Measurements from ENCODE around the gene CSMD2.
A peak's percentile ranks its signal among the peaks of the same experiment; 100 is the strongest.

Gene CSMD2

DNA sequence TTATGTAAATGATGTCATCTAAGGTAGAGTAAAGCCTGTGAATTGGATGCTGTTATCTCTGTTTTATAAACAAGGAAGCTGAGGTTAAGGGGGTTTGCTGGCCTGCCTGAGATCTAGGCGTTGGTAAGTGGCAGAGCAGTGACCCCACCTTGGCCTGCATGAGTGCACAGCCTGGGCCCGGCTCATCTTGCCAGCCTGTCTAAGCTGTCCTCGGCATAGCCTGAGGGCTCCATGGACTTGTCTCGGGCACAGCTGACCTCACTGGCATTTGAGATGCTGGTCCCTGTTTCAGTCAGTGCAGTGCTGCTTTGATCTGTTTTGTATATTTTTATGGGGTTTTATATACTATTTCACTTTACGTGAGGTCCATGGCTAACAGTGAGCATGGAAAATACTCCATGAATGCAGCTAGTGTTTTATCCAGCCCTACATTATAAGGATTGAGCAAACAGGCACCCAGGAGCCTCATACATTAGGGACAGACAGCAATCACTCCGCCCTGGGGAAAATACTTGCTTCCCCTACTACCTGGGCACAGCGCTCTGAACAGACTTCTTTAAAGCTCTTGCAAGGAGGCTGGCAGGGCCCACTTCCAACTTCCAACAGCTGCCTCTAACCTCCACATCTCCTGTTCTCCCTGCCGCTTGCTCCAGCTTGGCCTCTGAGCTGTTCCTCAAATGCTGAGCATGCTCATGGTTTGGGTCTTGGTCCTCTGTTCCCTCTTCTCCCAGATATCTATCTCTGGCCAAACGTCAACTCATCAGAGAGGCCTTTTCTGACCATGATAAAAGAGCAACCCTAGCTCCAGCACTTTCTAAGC, 451.8 kb downstream of the CSMD2 start:
- peak; percentile 22 for DNase-seq (ENCODE audit: low spot score)

DNA sequence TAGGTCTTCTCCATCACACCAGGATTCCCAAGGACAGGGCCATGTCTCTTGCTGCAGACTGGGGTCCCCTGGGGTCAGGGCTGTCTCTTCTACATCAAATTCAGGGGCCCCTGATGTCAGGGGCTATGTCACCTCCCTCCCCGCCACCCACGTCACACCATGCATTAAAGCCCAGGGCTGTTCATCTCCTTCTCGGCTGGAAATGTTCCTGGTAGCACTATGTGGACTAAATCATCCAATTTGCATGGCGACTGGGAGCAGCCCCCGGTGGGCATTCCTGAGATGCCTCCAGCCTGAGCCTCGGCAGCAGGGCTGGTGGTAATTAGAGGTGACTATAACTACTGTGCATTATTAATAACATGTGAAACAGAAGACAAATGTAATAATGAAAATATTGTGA, 452.8 kb downstream of the CSMD2 start:
- DNase-seq (ENCODE audit: low spot score): no peak

DNA sequence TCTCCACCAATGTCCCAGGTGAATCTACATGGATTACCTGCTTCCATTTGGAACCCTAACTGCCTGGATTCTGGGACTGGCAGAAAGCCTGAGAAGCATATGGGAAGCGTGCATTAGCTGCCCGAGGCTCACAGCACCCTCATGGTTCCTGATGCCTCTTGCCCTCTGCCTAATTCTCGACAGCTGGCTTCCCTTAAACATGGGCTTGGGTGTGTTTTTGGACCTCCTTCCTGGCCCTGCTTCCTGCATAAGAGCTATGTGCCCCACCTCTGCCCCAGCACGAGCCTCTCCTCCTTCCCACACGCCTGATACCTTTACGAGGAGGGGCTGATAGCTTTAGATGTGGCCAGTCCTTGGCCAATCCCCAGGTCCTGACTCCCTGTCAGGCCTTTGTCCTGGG, 453.5 kb downstream of the CSMD2 start:
- no peak for DNase-seq (ENCODE audit: low spot score)

DNA sequence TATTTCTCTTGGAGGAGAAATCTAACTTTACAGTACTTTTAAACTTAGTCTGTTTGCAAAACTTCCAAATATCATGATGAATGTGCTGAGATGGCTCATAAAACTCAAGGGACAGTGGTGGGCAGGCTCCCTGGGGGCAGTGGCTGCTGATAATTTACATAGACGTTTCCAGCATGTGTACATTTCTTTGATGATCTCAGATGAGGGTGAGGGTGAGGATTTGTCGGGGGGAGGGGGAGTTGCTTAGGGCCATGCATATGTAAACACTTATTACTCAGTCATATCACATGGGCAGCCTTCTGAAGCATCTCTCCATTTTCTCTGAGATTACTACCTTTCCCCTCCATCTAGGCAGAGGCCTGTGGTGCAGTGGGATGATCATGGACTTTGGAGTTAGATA, 454.1 kb downstream of the CSMD2 start:
- no peak for DNase-seq (ENCODE audit: low spot score)

DNA sequence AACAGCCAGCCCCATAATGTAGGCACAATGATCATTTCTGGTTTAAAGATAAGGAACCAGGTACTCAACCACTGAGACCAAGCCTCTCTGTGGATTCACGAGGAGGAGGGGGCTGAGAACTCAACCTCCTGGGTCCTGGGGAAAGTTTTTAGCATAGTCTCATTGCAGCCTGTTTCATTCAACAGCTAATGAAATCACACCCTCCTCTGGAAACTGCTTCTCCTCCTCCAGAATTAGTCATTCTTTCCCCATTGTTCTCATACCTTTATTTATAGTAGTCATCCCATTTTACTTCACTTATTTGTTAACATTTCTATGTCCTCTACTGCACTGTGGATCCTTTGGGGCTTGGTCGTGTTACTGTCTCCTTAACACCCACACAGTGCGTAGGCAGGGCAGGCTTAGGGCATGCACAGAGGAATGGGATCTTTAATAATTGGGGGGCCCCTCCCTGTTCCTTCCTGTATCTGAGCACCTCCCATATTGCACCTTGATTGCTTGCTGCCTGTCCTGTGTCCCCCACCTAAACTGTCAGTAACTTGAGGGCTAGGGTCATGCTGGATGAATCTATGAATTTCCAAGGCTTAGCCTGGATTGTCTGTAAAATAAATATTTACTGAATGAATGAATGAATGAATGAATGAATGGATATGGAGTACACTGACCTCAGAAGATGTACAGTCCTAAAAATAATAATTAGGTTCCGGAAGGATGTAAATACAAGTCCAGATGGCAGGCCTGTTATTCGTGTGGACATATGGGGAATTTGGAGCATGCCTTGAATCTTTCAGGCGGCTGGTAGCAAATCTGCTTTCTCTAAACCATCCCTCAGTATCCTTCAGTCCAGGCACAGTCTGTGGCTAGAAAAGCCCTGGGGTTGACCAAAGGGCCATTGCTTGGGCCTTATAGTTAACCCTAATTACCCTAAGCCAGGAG, 455.0 kb downstream of the CSMD2 start:
- no peak for DNase-seq (ENCODE audit: low spot score)

DNA sequence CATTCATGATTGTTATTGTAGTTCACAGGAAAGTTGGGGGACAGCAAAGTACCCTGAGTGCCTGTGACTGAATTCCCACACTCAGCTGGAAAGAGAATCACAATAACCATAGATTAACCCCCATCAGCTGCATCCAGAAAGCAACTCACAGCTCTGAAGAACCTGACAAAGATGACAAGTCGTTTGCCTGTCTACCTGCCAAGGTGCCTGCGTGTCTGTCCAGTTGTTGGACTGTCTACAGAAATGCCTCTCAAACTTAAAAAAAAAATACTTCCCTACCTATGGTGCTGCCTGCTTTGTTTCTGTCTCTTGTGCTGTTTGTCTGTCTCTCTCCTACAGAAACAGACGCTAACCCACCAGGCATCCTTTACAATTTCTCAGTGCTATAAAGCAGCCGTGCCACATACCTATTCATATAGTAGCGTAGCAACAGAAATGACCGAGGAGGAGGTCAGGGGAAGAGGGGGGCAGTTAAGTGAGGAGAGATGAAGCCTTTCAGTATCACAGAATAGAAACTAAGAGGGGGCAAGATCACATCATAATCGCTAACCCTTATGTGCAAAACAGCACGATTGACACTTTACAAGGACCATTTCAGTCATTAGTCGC, 455.8 kb downstream of the CSMD2 start:
- DNase-seq (ENCODE audit: low spot score): no peak

DNA sequence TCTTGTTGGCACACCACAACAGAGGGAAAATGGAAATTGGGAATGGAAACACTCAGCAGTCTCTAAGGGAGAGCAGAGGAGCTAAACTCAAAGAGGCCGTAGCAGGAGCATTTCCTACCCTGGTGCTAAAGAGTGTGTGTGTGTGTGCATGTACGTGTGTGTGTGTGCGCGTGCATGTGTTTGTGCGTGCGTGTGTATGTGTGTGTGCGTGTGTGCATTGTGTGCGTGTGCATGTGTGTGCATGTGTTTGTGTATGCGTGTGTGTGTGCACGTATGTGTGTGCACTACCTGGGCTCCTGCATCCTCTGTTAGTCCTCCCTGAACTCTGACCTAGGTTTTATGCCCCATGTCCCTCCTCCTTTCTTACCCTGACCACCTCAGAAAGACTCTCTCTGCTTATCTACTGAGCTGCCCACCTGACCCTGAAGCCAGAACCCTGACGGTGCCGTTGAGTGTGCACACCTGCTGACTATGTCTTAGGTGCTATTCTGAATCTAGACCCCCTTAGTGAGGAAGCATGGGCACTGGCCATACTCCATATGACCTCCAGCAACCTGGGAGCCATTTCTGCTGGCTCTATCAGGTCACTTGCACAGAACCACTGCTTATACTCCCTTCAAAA, 458.3 kb downstream of the CSMD2 start:
- no peak for DNase-seq (ENCODE audit: low spot score)

DNA sequence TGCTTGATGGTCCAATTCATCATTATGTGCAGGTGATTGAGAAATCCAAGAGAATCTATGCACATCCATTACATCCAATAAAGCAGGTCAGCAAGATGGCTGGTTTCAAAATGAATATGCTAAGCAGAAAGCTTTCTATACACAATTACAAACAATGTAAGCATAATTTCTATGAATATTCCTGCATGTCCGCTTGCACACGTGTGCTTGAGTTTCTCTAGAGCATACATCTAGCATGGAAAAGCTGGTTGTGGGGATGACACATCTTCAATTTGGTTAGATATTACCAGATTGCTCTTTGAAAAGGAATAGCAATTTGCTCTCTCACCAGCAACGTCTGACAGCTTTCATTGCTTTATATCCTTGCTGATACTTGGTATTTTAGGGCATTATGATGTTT, 461.6 kb downstream of the CSMD2 start:
- no peak for DNase-seq (ENCODE audit: low spot score)

DNA sequence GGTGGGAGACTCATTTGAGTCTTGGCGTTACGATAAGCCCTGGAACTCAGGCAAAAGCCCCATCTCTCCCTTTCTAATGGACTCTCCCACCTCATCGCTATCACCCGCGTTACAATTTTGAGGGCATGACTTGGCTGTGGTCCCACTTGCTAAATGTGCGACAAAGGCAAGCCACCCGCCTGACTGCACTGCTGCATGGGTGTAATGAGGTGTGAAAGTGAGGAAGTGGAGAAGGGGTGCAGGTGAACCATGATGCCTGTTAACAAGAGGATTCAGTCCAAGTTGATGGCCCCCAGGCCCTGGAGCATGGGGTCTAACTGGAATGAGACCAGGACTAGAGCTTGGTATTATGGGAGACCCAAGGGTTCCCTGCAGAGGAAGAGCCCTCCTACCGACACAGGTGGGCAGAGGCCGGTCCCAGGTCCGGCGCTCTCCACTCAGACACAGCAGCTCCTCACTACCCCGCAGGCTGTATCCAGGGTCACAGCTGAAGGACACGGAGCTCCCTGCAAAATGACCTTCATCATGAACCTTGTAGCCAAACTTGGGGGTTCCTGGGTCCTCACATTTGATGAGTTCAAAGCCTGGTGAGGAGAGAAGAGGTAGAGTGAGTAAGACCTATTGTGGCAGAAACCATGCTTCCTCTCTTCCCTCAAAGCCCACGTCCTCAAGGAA, 466.5 kb downstream of the CSMD2 start:
- no peak for DNase-seq (ENCODE audit: low spot score)

DNA sequence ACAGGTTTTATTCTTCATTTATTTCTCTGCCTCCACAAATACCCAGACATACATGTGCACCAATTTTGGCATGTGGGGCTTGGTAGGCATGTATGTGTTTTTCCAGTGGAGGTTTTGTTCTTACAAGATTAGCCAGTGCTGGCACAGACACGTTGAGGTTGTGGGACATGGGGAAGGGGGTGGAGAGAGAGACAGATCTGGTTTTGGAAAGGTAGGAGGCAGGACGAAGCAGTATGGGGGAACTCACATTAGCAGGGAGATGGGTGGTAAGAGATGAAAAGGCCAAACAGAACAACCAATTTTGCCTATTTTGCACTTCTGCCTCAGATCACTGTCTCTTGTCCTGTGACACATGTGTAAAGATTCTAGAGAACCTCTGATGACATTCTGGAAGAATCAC, 467.2 kb downstream of the CSMD2 start:
- no peak for DNase-seq (ENCODE audit: low spot score)

DNA sequence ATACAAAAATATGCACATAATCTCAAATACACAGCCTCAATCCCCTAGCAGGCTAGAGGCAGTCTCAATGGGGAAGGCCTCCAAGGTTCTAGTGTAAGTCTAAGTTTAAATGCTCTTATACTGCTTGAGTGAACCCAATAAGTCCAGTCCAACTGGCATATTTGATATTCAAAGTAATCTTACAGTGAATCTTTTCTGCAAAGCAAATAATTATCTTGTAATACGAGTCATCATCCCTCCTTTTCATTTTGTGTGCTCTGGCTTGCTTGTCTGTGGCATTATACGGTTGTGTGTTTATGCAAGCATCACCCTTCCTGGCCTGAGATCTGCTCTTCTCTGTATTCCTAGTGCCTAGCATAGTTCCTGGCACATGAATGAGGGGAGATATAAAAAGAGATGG, 468.1 kb downstream of the CSMD2 start:
- DNase-seq (ENCODE audit: low spot score): no peak

DNA sequence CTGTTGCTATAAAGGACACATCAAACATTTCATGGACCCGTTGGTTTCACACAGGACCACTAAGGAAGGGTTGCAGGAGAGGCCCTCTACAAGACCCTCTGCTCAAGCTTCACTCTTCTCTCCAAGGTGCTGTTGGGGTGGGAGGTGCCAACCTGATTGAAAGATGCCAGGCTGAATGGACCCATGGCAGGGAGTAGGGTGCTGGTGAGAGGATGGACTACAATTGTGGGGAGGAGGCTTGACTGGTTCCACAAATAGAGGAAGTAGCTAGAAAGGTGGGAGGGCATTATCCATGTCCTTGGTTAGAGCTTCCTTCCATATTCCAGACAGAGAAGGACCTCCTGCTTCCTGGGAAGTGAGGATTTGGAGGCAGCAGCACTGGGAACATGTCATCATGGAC, 468.7 kb downstream of the CSMD2 start:
- DNase-seq (ENCODE audit: low spot score): no peak

DNA sequence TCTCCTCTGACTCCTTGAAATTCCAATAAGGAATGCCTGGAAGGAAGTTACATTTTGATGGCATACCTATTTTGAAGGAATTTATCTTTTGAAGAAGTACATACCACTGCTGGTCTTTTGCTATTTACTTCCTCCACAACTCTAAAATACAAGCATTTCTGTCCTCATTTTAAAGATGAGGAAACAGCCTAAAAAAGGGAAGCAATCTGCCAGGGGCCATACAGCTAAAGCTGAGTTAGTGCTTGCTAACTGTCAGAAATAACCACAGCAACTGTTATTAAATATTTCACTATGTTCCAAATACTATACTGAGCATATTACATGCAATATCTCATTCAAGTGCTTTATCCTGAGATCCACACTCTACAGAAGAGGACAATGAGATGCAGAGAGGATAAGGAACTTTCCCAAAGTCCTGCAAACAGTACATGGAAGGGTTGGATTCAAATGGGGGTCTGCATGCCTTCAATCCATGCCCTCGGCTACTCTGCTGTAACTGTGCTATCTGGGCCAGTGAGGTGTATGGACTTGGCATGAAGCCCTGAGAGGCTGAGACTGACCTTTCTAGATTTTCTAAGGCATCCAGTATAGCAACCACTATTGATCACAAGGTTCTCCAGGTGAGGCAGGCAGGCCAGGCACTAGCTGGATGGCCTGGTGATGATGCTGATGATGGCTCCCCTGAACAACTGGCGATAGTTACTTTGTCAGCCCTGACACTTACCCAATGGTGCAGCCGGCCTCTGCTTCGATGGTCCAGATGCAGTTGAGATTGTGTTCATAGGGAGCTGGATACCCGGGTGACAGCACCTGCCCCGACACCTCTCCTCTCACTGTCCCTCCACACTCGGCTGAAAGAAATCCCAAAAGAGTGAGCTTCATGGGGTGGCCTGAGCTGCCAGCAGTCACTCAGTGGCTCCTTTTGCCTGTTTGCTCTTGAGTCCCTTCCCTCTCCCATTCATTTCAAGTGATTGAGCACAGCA, 472.5 kb downstream of the CSMD2 start:
- DNase-seq (ENCODE audit: low spot score): no peak

DNA sequence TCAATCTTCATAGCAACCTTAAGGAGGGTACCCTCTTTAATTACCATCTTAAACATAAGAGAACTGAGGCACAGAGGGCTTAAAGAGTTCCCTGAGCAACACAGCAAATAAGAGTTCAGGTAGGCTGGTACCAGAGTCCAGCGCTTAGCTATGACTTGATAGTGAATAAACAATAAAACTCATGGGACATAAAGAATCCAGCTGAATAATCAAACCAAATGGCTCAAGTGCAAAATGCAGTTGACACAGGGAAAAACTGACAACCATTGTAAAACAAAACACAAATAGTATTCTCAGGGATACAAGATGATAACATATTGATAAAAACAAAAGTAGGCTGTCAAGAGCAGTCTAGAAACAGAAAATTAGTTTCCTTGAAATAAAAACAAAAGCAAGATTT, 478.0 kb downstream of the CSMD2 start:
- no peak for DNase-seq (ENCODE audit: low spot score)

DNA sequence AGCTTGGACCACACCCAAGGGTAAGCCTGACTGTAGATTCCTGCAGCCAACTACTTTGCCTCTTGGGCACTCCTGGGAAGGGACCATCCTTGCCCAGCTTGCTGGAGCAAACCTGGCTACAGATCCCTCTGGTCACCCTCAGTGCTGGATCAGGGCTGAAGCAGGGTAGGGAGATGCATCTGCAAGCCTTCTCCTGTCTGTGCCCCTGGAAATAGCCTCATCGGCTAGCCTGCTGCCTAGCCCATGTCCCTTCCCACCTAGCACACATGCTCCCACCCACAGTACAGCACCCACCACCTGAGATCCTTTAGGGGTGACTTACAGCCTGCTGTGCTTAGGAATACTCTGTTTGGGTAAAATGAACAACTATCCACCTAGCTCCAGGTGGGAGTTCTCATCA, 478.5 kb downstream of the CSMD2 start:
- no peak for DNase-seq (ENCODE audit: low spot score)

DNA sequence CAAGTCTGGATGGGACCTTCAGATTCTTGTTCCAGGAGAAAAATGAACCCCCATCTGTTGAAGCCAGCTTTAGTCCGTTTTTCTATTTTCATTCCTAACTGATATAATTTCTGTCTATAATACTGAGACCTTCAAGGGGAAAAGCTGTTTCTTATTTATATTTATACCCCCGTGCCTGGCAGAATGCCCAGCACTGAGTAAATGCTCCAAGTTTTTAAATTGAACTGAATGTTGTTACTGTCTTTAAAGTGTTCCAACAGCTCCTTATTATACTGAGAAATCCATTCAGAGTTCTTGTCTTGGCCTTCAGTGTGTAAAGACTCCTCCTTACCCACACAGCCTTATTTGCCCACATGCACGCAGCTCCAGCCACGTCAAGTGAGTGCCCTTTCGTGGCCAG, 479.8 kb downstream of the CSMD2 start:
- no peak for DNase-seq (ENCODE audit: low spot score)

DNA sequence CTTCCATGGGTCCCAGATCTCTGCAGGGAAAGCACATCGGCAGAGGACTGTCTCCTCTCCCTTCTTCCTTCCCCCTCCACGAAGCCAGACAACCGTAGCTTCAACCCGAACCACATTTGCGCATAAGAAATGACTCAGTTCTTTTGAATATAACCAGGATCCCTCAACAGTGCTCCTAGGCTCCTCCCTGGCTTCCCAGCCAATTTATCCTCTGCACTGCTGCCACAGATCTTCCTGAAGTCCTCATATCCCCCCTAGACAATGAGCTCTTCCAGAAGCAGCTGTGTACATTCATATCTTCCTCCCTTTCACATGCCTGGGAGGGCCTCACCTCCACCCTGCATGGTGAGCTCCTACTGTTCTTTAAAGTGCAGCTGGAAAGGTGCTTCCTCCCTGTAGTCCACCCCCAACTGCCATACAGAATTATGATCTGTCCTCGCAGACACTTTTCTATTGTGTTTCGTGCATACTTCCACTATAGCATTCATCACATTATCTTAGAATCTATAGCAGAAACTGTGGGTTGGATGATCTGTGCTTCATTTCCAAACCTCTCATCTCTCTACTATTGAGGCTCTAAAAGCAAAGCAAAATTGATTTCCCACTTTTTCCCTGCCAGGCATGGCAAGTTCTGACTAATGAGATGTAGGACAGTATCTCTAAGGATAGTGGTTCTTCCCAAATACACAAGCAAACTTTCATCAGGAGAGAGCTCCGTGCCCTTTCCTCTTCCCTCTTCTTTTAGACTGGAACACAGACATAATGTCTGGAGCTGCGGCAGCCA, 480.4 kb downstream of the CSMD2 start:
- no peak for DNase-seq (ENCODE audit: low spot score)

DNA sequence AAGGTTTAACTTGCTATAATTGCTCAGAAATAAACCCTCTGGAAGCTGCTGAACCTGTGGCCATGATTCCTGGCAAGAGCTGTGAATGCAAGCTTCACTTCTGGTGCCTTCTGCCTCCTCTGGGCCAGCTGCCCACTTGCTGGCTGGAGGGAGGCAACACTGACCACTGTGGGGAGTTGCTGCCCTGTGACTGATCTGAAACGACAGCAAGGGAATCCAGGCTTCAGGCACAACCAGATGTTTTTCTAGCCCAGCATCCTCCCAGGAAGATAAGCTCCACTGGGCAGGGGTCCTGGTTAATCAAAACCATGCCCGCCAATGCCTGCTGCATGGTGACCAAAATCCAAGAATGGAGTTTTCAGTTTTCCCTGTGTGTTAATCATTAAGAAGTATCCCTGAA, 481.1 kb downstream of the CSMD2 start:
- DNase-seq (ENCODE audit: low spot score): no peak

DNA sequence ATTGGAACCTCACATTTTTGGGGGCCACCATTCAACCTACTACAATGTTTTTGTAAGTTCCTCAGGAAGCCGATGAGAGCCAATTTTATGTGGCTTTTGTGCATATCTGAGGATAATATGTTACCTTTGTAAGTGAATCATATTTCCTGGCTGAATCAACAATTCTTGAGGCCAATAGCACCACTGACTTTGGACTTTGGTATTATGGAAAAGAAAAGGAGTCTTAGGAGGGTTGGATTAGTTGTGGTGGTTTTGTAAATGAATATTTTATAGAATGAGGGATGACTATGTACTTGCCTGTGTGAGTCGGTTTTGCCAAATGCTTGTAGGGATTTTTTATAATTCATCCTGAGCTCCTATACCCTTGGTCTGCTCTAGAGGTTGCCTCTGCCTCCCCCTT, 482.7 kb downstream of the CSMD2 start:
- no peak for DNase-seq (ENCODE audit: low spot score)
